M059J (cell line): ENCODE measurements around the gene SPDYE5. TPM values are rescaled to one million over a fixed set of nuclear protein-coding genes. Genes with fewer than 3 reads are reported as not detected.
"Not testable (repeated sequence)": the region's sequence is repeated elsewhere in the genome, so short reads cannot be mapped to it uniquely, and the experiment has no call there.

Experiments
- DNase-seq: peaks from one replicate; pipeline ENCODE4 v3.0.0-alpha.2; 2012; ENCODE audit warnings: low read depth
- total RNA-seq: library from RNA; depleted of rRNA; stranded (reverse); fragments of >200 nt; shearing (Covaris generic); gene quantifications from 2 replicates; pipeline ENCODE4 v1.2.3, GENCODE V29; 2014; rRNA removed

SPDYE5 gene
- total RNA-seq, result not detected in 2 replicates

- DNase-seq, result not testable (repeated sequence)
Observed at GRCh38 chr7:75492020-75492419, at the start of gene SPDYE5. SPDYE5 (plus strand) TSS chr7:75492320; CDS start chr7:75494048, 1,728 bp downstream.

GRCh38 chr7:75442465-75443111 is 49.5 kb upstream of the SPDYE5 start:
- DNase-seq, result peak; percentile 52

- DNase-seq, result not testable (repeated sequence)
Observed at GRCh38 chr7:75449946-75450345, 42.2 kb upstream of the SPDYE5 start.

GRCh38 chr7:75452494-75452955 is 39.6 kb upstream of the SPDYE5 start:
- DNase-seq, result not testable (repeated sequence)

GRCh38 chr7:75456403-75456802 is 35.7 kb upstream of the SPDYE5 start:
- DNase-seq, result not testable (repeated sequence)

GRCh38 chr7:75458034-75458433 is 34.1 kb upstream of the SPDYE5 start:
- DNase-seq, result not testable (repeated sequence)

- not testable (repeated sequence) for DNase-seq
Observed at GRCh38 chr7:75460541-75460940, 31.6 kb upstream of the SPDYE5 start.

GRCh38 chr7:75470166-75470565 is 22.0 kb upstream of the SPDYE5 start:
- DNase-seq, result not testable (repeated sequence)

- not testable (repeated sequence) for DNase-seq
Observed at GRCh38 chr7:75477457-75477856, 14.7 kb upstream of the SPDYE5 start.

- DNase-seq, result not testable (repeated sequence)
Observed at GRCh38 chr7:75480313-75480712, 11.8 kb upstream of the SPDYE5 start.

GRCh38 chr7:75485355-75485978 is 6.7 kb upstream of the SPDYE5 start:
- not testable (repeated sequence) for DNase-seq

GRCh38 chr7:75485979-75486643 is 6.0 kb upstream of the SPDYE5 start, which contains the start of gene POM121C:
POM121C (minus strand) TSS chr7:75486299; CDS start chr7:75441496, 44,803 bp downstream.
- DNase-seq, result peak; percentile 93

GRCh38 chr7:75509033-75509432 is 16.9 kb downstream of the SPDYE5 start:
- not testable (repeated sequence) for DNase-seq

GRCh38 chr7:75518842-75519241 is 26.7 kb downstream of the SPDYE5 start:
- not testable (repeated sequence) for DNase-seq

GRCh38 chr7:75521727-75522126 is 29.6 kb downstream of the SPDYE5 start:
- not testable (repeated sequence) for DNase-seq

GRCh38 chr7:75527224-75527722 is 35.2 kb downstream of the SPDYE5 start:
- DNase-seq, result peak; percentile 9

- peak; percentile 77 for DNase-seq
Observed at GRCh38 chr7:75531359-75531821, 39.3 kb downstream of the SPDYE5 start.

- DNase-seq, result no peak
Observed at GRCh38 chr7:75532639-75533038, 40.5 kb downstream of the SPDYE5 start.

- DNase-seq, result no peak
Observed at GRCh38 chr7:75533926-75534325, 41.8 kb downstream of the SPDYE5 start.

- DNase-seq, result peak; percentile 92
Observed at GRCh38 chr7:75534727-75535307, 42.7 kb downstream of the SPDYE5 start.

- DNase-seq, result no peak
Observed at GRCh38 chr7:75536491-75536890, 44.4 kb downstream of the SPDYE5 start.
